NCI-H1092 (cell line): ENCODE results near the gene SLC34A1.

Experiments used
- DNase-seq: peaks from one replicate; lab custom pipeline; 2025; lab: John Stamatoyannopoulos, UW

SLC34A1 gene

DNA sequence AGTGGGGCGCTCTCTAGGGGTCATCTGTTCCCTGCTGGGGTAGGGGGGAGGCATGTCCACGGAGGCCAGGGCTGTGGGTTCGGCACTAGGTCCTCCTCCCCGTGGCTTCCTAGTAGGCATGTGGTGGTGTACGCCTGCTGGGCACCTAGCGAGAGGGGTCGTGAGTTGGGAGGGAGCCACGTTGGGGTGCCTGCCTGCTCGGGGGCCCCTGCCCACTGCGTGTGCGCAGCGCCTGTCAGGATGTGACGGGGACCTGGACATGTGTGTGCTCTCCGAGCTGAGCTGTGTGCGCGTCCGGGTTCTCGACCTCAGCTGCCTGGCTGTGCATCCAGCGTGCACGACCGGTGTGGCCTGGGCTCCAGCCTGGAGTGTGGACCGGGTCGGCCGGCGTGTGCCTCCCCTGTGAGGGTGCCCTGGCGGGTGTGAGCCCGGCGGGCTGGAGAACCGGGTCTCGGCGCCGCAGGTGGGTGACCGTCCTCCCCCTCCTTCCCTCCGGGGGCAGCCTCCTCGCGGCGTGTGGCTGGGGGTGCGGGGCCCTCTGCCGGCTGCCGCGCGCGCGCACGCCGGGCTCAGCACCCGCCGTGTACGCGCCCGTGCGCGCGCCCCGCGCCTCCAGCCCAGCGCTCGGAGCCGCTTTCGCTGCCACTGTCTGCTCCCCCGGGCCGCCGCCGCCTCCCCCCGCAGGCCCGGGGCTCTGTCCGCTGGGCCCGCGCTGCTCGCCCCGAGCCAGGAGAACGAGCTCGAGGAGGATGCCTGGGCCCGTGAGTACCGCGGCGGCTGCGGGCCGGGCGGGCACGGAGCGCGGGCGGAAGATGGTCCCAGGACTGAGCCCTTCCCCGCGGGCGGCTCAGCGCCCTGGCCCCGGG, 62.2 kb downstream of the SLC34A1 start, which contains the start of gene PRR7:
PRR7 (plus strand) TSS at position 615 of the 866 bp plus-strand sequence. CDS start 8,254 bp downstream, outside the sequence.
- DNase-seq = peak; percentile 46

DNA sequence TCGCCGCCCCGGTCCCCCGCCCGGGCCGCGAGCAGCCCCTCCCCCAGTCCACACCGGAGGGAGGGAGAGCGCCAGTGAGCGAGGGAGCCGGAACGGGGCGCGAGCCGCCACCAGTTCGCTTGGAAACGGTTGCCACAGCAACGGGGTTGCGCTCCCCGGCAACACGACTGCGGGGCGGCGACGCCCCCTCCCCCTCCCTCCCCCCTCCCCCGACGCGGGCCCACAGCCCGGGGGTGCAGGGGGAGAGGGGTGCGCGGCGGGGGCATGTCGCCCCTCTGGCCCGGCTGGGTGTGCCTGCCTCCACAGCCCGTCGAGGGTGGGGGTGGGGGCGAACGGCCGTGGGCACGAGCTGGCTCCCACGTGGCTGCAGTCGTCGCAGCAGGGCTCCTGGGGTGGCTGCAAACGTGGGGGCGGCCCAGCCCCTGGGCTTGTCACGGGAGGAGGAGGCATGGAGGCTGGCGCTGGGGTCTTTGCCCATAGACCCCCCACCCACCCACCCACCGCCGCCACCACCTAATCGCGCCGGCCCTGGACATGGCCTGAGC, 62.9 kb downstream of the SLC34A1 start:
- DNase-seq = peak; percentile 52

- DNase-seq = peak; percentile 35
These were observed 63.5 kb downstream of the SLC34A1 start for GRCh38 chr5:177447611-177448243.
